CD14-positive monocyte (primary cell): ENCODE data around the gene ARL11. TPM values are rescaled to one million over a fixed set of nuclear protein-coding genes. Genes with fewer than 3 reads are reported as not detected.

Source experiments
- DNase-seq, 3 donors: peaks; one replicate each; pipeline ENCODE4 v3.0.0-alpha.2; 2011 to 2022
- H2AFZ ChIP-seq: 2 replicates; pipeline ENCODE4 v1.6.0; 2012; ENCODE audit warnings: mild to moderate bottlenecking, low read depth, low read length, inconsistent platforms; ENCODE audit not compliant: insufficient read depth, poor library complexity, severe bottlenecking
- H3K27ac ChIP-seq, 2 donors: 1 replicate in 1 of 2; 2 replicates in 1 of 2; pipeline ENCODE4 v1.5.1; 2012 to 2013; ENCODE audit warnings: low read length in 2 of 2, control low read depth in 1 of 2, inconsistent platforms in 1 of 2, low read depth in 1 of 2, mild to moderate bottlenecking in 1 of 2
- H3K27me3 ChIP-seq, 2 donors: one replicate each; pipeline versions ENCODE4 v1.6.0 to v1.6.1; 2011 to 2013; ENCODE audit warnings: low read length in 2 of 2; ENCODE audit not compliant: control insufficient read depth in 2 of 2, insufficient read depth in 2 of 2
- H3K36me3 ChIP-seq, 2 donors: replicated peaks in 1 of 2; 1 replicate in 1 of 2; 2 replicates in 1 of 2; pipeline versions ENCODE4 v1.5.1 to v1.6.1; 2012 to 2013; ENCODE audit warnings: low read length in 2 of 2, control low read depth in 1 of 2, inconsistent platforms in 1 of 2, mild to moderate bottlenecking in 1 of 2; ENCODE audit not compliant: insufficient read depth in 2 of 2, control insufficient read depth in 1 of 2
- H3K4me1 ChIP-seq, 2 donors: 1 replicate in 1 of 2; 2 replicates in 1 of 2; pipeline versions ENCODE4 v1.5.1 to v1.6.1; 2012 to 2013; ENCODE audit warnings: low read length in 2 of 2, control low read depth in 1 of 2, inconsistent platforms in 1 of 2, mild to moderate bottlenecking in 1 of 2, moderate library complexity in 1 of 2; ENCODE audit not compliant: insufficient read depth in 2 of 2, control insufficient read depth in 1 of 2
- H3K4me2 ChIP-seq: replicated peaks from 2 replicates; pipeline ENCODE3; 2012; ENCODE audit warnings: low read length, moderate library complexity, mild to moderate bottlenecking; ENCODE audit not compliant: poor library complexity, severe bottlenecking; ENCODE audit errors: extremely low read depth
- H3K4me3 ChIP-seq, 3 experiments: fragments of 200-600 bp in 1 of 3; sonication (generic) in 1 of 3; replicated peaks in 1 of 3; 1 replicate in 2 of 3; 2 replicates in 1 of 3; pipeline ENCODE4 v1.5.1; 2011 to 2013; ENCODE audit warnings: low read length in 3 of 3, mild to moderate bottlenecking in 3 of 3, control low read depth in 2 of 3, low read depth in 2 of 3, inconsistent platforms in 1 of 3, moderate library complexity in 1 of 3
- H3K79me2 ChIP-seq: 2 replicates; pipeline ENCODE4 v1.6.0; 2012; ENCODE audit warnings: mild to moderate bottlenecking, control low read depth, inconsistent platforms, low read length, moderate library complexity; ENCODE audit not compliant: insufficient read depth
- H3K9ac ChIP-seq: 2 replicates; pipeline ENCODE4 v1.6.0; 2017; ENCODE audit warnings: low read length, mild to moderate bottlenecking; ENCODE audit not compliant: insufficient read depth, poor library complexity, severe bottlenecking
- H3K9me3 ChIP-seq, 2 donors: replicated peaks in 1 of 2; 1 replicate in 1 of 2; 2 replicates in 1 of 2; pipeline versions ENCODE4 v1.5.1 to v1.6.1; 2012 to 2013; ENCODE audit warnings: low read length in 2 of 2, control low read depth in 1 of 2; ENCODE audit not compliant: control insufficient read depth in 1 of 2, insufficient read depth in 1 of 2
- H4K20me1 ChIP-seq: 2 replicates; pipeline ENCODE4 v1.6.0; 2012; ENCODE audit warnings: mild to moderate bottlenecking, low read length, control low read depth, moderate library complexity; ENCODE audit not compliant: insufficient read depth
- H3K27ac Mint-ChIP-seq, 7 donors: one replicate each; pipeline ENCODE4 v1.8.0; 2020; ENCODE audit warnings: mild to moderate bottlenecking in 7 of 7, mixed read lengths in 7 of 7, moderate library complexity in 6 of 7, inconsistent platforms in 2 of 7
- H3K27me3 Mint-ChIP-seq, 3 donors: one replicate each; pipeline ENCODE4 v1.8.0; 2021 to 2022; ENCODE audit warnings: low read depth in 3 of 3, mild to moderate bottlenecking in 3 of 3, mixed read lengths in 3 of 3, moderate library complexity in 3 of 3, inconsistent platforms in 1 of 3
- H3K36me3 Mint-ChIP-seq, 2 donors: one replicate each; pipeline ENCODE4 v1.8.0; 2020; ENCODE audit warnings: mixed read lengths in 2 of 2, inconsistent platforms in 1 of 2, mild to moderate bottlenecking in 1 of 2
- H3K4me1 Mint-ChIP-seq: one replicate; pipeline ENCODE4 v1.8.0; 2020; ENCODE audit warnings: mild to moderate bottlenecking, mixed read lengths
- H3K4me3 Mint-ChIP-seq, 2 donors: one replicate each; pipeline ENCODE4 v1.8.0; 2020; ENCODE audit warnings: mild to moderate bottlenecking in 2 of 2, mixed read lengths in 2 of 2, moderate library complexity in 1 of 2
- H3K9me3 Mint-ChIP-seq, 7 donors: one replicate each; pipeline ENCODE4 v1.8.0; 2020 to 2022; ENCODE audit warnings: mixed read lengths in 7 of 7, mild to moderate bottlenecking in 6 of 7, moderate library complexity in 6 of 7, inconsistent platforms in 2 of 7
- CTCF ChIP-seq: fragments of 200-600 bp; IDR thresholded peaks from one replicate; pipeline ENCODE4 v1.8.0; 2022; ENCODE audit warnings: antibody characterized with exemption, mild to moderate bottlenecking
- WGBS: methylation state at CpG from one replicate; pipeline ENCODE4 v1.1.5; 2013; ENCODE audit warnings: missing lambda C conversion rate; ENCODE audit not compliant: insufficient coverage; 5-methylcytosine and 5-hydroxymethylcytosine counted together
- intact Hi-C, 2 donors: fragments of 100-400 bp; cut with micrococcal nuclease; formaldehyde crosslinking; loops; one replicate each; pipeline versions ENCODE4 v1.15.0 to v1.15.1; 2023
- polyA plus RNA-seq, 3 donors: library from polyadenylated mRNA; depleted of rRNA in 1 of 3; unstranded in 2 of 3; stranded (reverse) in 1 of 3; fragments of 300-500 nt in 2 of 3; fragments of >200 nt in 1 of 3; fragmentation: Illumina TruSeq in 2 of 3; gene quantifications; 1 replicate in 2 of 3; 2 replicates in 1 of 3; pipeline ENCODE4 v1.2.3, GENCODE V29; 2012 to 2021

Gene ARL11
- polyA plus RNA-seq, 3 donors: 12.8 to 19.2 (median 15.2) TPM

DNA sequence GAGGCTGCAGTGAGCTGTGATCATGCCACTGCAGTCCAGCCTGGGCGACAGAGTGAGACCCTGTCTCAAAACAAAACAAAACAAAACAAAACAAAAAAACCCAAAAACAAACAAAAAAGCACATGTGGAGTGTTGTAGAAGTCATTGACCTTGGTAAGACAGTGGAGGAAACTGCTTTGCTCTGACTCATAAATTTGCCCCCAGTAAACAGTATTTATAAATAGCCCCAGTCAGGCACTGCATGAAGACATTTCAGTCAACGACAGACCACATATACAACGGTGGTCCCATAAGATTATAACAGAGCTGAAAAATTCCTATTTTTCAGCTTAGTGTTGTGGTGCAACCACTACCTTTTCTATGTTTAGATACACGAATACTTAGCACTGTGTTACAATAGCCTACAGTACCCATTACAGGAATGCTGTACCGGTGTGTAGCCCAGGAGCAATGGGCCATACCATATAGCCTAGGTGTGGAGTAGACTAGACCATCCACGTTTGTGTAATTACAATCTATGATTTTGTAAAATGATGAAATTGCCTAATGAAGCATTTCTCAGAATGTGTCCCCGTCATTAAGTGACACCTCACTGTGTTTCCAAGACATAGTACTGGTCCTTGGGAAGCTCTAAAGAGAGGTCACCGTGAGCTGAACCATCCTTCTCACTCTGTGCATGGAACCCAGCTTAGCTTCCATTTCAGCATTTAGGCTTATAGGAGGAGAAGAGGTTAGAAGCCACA, 1.1 kb downstream of the ARL11 start:
- Mint-ChIP-seq H3K27me3 (peaks cover 0 to 1% (median 1%) of the 10 kb centered on the region in 3 donors), H3K4me3 (peak overlapping the region; percentile 92 to 97), H3K4me1 (peaks cover 72% of the 10 kb centered on the region), H3K36me3 (peaks cover 24 to 27% of the 10 kb centered on the region in 2 donors), H3K27ac (peak overlapping the region; percentile 92 to 97 (median 94)), H3K9me3 (no peaks in the 10 kb centered on the region)
- Histone ChIP-seq H4K20me1 (peaks cover 36% of the 10 kb centered on the region), H3K4me3 (peak overlapping the region; percentile 68 to 97 (median 96)), H3K4me2 (peak overlapping the region; percentile 93), H2AFZ (peak overlapping the region; percentile 76), H3K27ac (peak overlapping the region; percentile 58 to 93), H3K4me1 (peaks cover 62 to 86% of the 10 kb centered on the region in 2 donors), H3K9ac (peak overlapping the region; percentile 66), H3K36me3 (peaks cover 5 to 15% of the 10 kb centered on the region in 2 donors), H3K27me3 (no peaks in the 10 kb centered on the region), H3K9me3 (no peaks in the 10 kb centered on the region), H3K79me2 (peaks cover 66% of the 10 kb centered on the region)
- no CpG with 5 or more reads among the region's 8 CpGs for WGBS
- intact Hi-C loops: loop anchor here in 1 of 2 donors (2.0 kb wide), 1 partner anchor 13 kb away; no protein-coding TSS in a partner anchor
- no peak for TF ChIP-seq CTCF
- DNase-seq: peak in 2 of 3 donors; percentile 23 to 40

DNA sequence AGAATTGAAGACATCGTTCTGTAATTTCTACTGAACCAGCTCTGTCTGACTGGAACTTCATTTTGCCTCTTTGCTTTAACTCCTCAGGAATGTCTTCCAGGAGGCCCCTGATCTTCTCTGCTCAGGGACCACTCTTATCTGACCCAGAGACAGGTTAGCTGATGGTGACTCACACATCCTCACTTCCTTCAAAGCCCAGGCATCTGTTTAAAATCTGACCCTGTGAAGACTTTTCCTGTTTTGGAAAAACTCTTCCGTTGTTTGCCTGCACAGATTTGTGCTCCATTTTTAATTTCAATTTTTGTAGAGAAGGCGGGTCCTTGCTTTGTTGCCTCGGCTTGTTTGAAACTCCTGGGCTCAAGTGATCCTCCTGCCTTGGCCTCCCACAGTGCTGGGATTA, 1.6 kb downstream of the ARL11 start:
- peaks cover 5 to 15% of the 10 kb centered on the region in 2 donors for H3K36me3 ChIP-seq
- H3K4me1 ChIP-seq: peaks cover 68 to 91% of the 10 kb centered on the region in 2 donors
- H2AFZ ChIP-seq: no peak overlapping the region
- H3K4me3 Mint-ChIP-seq: peak overlapping the region; percentile 92 to 97
- peak overlapping the region; percentile 57 to 93 for H3K27ac ChIP-seq
- peak overlapping the region; percentile 68 to 97 (median 96) for H3K4me3 ChIP-seq
- H3K9me3 ChIP-seq: no peaks in the 10 kb centered on the region
- WGBS: 0% methylated on average over 1 of the region's 4 CpGs
- H3K9ac ChIP-seq: peak overlapping the region; percentile 12
- no peaks in the 10 kb centered on the region for H3K27me3 ChIP-seq
- no peak for TF ChIP-seq CTCF
- H4K20me1 ChIP-seq: peaks cover 36% of the 10 kb centered on the region
- peaks cover 0 to 1% (median 0%) of the 10 kb centered on the region in 3 donors for H3K27me3 Mint-ChIP-seq
- H3K4me1 Mint-ChIP-seq: peaks cover 78% of the 10 kb centered on the region
- peak overlapping the region; percentile 87 to 97 (median 94) for H3K27ac Mint-ChIP-seq
- H3K36me3 Mint-ChIP-seq: peaks cover 24 to 30% of the 10 kb centered on the region in 2 donors
- DNase-seq: peak in 1 of 3 donors; percentile 29
- intact Hi-C loops: loop anchor here in 1 of 2 donors (2.0 kb wide), 1 partner anchor 13 kb away; no protein-coding TSS in a partner anchor
- H3K79me2 ChIP-seq: peaks cover 72% of the 10 kb centered on the region
- peak overlapping the region; percentile 93 for H3K4me2 ChIP-seq
- no peaks in the 10 kb centered on the region for H3K9me3 Mint-ChIP-seq
